ENCODE data around the gene SSH3.

SSH3 gene

GRCh38 chr11:67357831-67358670 lies 54.7 kb downstream of the SSH3 start:
- H3K4me2 ChIP-seq: peak overlapping the region in 9 of 11 experiments; percentile 91 to 100 (median 99); a peak in 13 of 22 replicates
- H3K36me3 ChIP-seq: no peaks in the 10 kb centered on the region
- H3K9ac ChIP-seq: peak overlapping the region in 6 of 11 experiments; percentile 18 to 95 (median 68); a peak in 4 of 22 replicates
- no peaks in the 10 kb centered on the region for H3K9me3 ChIP-seq (replicated peaks in 1 of 11)
- H3K27ac ChIP-seq: peak overlapping the region in 3 of 11 experiments; percentile 18 to 99 (median 98); a peak in 5 of 22 replicates
- H3K4me3 ChIP-seq: no peak overlapping the region
- peaks cover 43 to 57% (median 46%) of the 10 kb centered on the region in 10 experiments for H3K4me1 ChIP-seq
- H3K27me3 ChIP-seq: no peaks in the 10 kb centered on the region; a peak in 2 of 22 replicates
- no peaks in the 10 kb centered on the region for H4K20me1 ChIP-seq
- no peak for TF ChIP-seq Cebpa-rat (IDR thresholded peaks at IDR 0.05)

Data from BLaER1 treated with 17β-estradiol and CSF1 and Interleukin-3, amounts not matched to agents 10 nM and 100 nM (cell line).